ENCODE measurements around the gene NACC2.
"Not testable (repeated sequence)": the region's sequence is repeated elsewhere in the genome, so short reads cannot be mapped to it uniquely, and the experiment has no call there.

The NACC2 gene

GRCh38 chr9:136044207-136044970 lies 50.7 kb downstream of the NACC2 start:
- DNase-seq (ENCODE audit: low read depth in 2 of 2) = no peak
- no peak overlapping the region for H3K4me3 ChIP-seq (replicated peaks in 1 of 2; ENCODE audit: low read depth in 2 of 2, low read length in 2 of 2)
- no peak for TF ChIP-seq CTCF (IDR thresholded peaks at IDR 0.05; ENCODE audit: low read depth, low read length)

DNA sequence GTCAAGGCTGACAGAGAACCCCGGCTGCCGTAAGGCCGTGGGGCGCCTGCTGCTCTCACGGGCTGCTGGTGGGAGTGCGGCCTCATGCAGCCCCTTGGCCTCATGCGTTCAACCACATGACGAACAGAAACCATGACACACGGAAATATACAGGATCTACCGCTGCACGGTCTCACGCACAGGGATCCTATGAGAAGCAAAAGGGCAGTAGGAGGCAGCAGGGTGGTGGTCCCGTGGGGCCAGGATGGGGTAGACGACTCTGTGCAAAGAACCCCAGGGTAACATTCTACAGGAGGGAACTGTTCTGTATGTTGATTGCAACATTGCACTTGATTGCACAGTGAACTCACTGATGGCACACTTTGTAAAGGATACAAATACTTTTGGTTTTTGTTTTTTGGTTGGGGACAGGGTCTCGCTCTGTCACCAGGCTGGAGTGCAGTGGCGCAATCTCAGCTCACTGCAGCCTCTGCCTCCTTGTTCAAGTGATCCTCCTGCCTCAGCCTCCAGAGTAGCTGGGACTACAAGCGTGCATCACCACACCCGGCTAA lies 51.6 kb downstream of the NACC2 start:
- no peak overlapping the region for H3K4me3 ChIP-seq (replicated peaks in 1 of 2; ENCODE audit: low read depth in 2 of 2, low read length in 2 of 2)
- no peak for DNase-seq (ENCODE audit: low read depth in 2 of 2)
- TF ChIP-seq CTCF (IDR thresholded peaks at IDR 0.05; ENCODE audit: low read depth, low read length) = no peak

DNA sequence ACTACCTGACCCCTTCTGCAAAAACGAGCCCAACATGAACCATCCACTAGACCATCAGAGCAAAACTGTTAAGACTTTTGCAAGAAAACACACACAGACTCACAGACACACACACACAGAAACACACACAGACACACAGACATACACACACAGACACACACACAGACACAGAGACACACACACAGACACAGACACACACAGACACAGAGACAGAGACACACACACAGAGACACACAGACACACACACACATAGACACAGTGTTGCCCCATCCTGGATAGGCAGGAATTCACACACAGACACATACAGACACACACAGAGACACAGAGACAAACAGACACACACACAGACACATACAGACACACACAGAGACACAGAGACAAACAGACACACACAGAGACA lies 52.5 kb downstream of the NACC2 start:
- no peak for TF ChIP-seq CTCF (IDR thresholded peaks at IDR 0.05; ENCODE audit: low read depth, low read length)
- DNase-seq (ENCODE audit: low read depth in 2 of 2) = no peak
- H3K4me3 ChIP-seq (replicated peaks in 1 of 2; ENCODE audit: low read depth in 2 of 2, low read length in 2 of 2) = no peak overlapping the region

GRCh38 chr9:136040848-136041247 lies 54.2 kb downstream of the NACC2 start:
- H3K4me3 ChIP-seq (replicated peaks in 1 of 2; ENCODE audit: low read depth in 2 of 2, low read length in 2 of 2); DNase-seq (ENCODE audit: low read depth in 2 of 2): not testable (repeated sequence)

DNA sequence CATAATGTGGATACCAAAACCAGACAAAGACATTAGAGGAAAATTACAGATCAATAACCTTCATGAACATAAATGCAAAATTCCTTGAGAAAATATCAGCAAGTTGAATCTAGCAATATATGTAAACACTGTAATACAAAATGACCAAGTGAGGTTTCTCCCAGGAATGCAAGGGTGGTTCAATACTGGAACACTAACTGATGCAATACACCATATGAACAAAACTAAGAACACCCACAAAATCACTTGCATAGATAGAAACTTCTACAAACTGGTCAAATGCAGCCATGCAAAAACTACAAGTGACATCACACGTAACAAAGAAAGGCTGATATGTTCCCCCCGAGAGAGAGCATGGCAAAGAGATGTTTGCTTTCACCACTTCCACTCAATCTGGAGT lies 55.6 kb downstream of the NACC2 start:
- no peak for DNase-seq (ENCODE audit: low read depth in 2 of 2)

GRCh38 chr9:136036848-136037247 lies 58.2 kb downstream of the NACC2 start:
- no peak for DNase-seq (ENCODE audit: low read depth in 2 of 2)
- no peak for TF ChIP-seq CTCF (IDR thresholded peaks at IDR 0.05; ENCODE audit: low read depth, low read length)
- no peak overlapping the region for H3K4me3 ChIP-seq (replicated peaks in 1 of 2; ENCODE audit: low read depth in 2 of 2, low read length in 2 of 2)

More for the DNA sequence above, 55.6 kb downstream of the NACC2 start:
- TF ChIP-seq CTCF (IDR thresholded peaks at IDR 0.05; ENCODE audit: low read depth, low read length) = no peak
- no peak overlapping the region for H3K4me3 ChIP-seq (replicated peaks in 1 of 2; ENCODE audit: low read depth in 2 of 2, low read length in 2 of 2)

DNA sequence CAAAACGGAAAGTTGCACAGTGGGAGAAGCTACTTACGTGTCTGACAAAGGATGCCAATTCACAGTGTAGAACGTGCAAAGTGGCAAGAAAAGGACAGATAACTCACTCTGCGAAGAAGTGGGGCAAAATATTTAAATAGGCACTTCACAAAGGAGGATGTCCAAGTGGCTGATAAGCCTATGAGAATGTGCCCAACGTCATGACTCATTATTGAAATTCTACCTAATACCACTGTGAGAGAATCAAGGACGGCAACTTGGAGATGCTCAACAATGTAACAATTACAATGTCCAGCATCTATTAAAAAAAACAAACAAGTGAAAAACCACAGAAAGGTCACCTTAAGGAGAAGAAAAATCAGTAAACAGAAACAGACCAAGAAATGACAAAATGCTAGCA lies 59.0 kb downstream of the NACC2 start:
- DNase-seq (ENCODE audit: low read depth in 2 of 2) = no peak
- TF ChIP-seq CTCF (IDR thresholded peaks at IDR 0.05; ENCODE audit: low read depth, low read length) = no peak
- no peak overlapping the region for H3K4me3 ChIP-seq (replicated peaks in 1 of 2; ENCODE audit: low read depth in 2 of 2, low read length in 2 of 2)

Data from cardiac fibroblast (primary cell).